OCI-LY7 (cell line): ENCODE data around the gene DND1.

ENCODE experiments used
- CTCF ChIP-seq: fragments of 200-600 bp; sonication (generic); conservative IDR thresholded peaks from 2 replicates; pipeline ENCODE4 v1.5.1; 2014; ENCODE audit warnings: mild to moderate bottlenecking, antibody characterized with exemption, low read length, moderate library complexity, mixed read lengths
- EZH2phosphoT487 ChIP-seq: fragments of 200-600 bp; sonication (generic); IDR thresholded peaks from 2 replicates; pipeline ENCODE4 v1.6.1; 2018; ENCODE audit warnings: low read depth, borderline replicate concordance, mild to moderate bottlenecking, mixed run types, antibody characterized with exemption, low read length, moderate library complexity, mixed read lengths

- TF ChIP-seq CTCF (no peak), EZH2phosphoT487 (no peak)
Measured at GRCh38 chr5:140711794-140712193, 38.4 kb upstream of the DND1 start.
